ENCODE results near the gene DNAJB14.

GRCh38 chr4:99856166-99856565, 90.3 kb downstream of the DNAJB14 start:
- TF ChIP-seq CTCF (IDR thresholded peaks at IDR 0.05; ENCODE audit: poor library complexity) (no peak), EZH2phosphoT487 (IDR thresholded peaks at IDR 0.05; ENCODE audit: low read depth, severe bottlenecking, unreplicated experiment) (no peak)

Data from hepatocyte (in vitro differentiated cells).